Measurements from ENCODE around the gene ZNF862. TPM values are rescaled to one million over a fixed set of nuclear protein-coding genes. Genes with fewer than 3 reads are reported as not detected.
A peak's percentile ranks its signal among the peaks of the same experiment; 100 is the strongest.

Gene ZNF862
- total RNA-seq, 2 donors from 2014 or later = 8.3 to 15.6 TPM

DNA sequence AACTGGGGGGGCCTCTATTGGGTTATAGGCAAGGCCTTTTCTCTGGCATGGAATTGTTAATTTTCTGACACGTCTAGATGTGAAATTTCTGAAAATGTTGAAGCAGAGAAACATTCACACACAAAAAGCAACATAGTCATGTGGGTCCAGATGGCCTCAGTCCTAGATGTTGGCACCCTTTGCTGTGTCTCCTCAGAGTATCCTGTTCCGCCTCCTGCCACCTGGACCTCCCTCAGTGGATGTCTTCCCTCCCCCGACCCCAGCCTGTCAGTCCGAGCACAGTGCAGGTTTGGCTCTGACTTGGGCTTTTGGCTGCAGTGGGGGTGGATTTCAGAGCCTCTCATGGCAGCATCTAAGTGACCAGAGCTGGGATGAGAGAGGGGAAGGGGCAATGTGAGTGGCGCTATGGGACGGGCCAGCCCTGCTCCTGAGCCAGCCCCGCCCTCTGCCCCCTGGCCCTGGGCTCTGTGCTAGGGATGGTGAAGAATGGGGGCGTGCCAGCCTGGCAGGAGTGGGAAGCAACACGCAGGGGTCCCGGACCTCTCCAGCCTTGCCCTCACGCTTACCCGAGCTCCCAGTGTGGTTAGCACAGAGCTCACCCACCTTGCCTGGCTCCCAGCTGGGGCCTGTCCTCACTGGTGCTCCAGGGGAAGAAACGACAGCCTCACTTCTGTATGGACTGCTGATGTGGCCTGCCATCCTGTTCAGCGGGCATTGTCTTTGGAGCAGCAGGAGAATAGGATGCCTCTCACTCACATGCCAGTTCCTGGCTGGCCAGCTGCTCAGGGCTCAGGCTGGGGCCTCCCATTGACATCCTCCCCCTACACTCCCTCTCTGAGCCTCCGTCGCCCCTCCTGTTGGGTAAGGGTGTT, 41.8 kb downstream of the ZNF862 start:
- Histone ChIP-seq H3K9me3 (ENCODE audit: control insufficient read depth, low read length) (no peaks in the 10 kb centered on the region), H3K4me3 (ENCODE audit: low read length) (no peak overlapping the region), H3K36me3 (ENCODE audit: control insufficient read depth, insufficient read depth, low read length) (no peaks in the 10 kb centered on the region), H3K27me3 (ENCODE audit: control insufficient read depth, insufficient read depth, low read length, poor library complexity, severe bottlenecking) (peaks cover 8% of the 10 kb centered on the region), H3K4me1 (ENCODE audit: control insufficient read depth, insufficient read depth, low read length) (no peaks in the 10 kb centered on the region), H3K9ac (ENCODE audit: extremely low read depth, low read length, poor library complexity, severe bottlenecking) (no peak overlapping the region), H3K27ac (ENCODE audit: low read depth, low read length) (no peak overlapping the region)
- peaks cover 12% of the 10 kb centered on the region for H3K27me3 Mint-ChIP-seq (ENCODE audit: insufficient read depth)
- TF ChIP-seq, protein P1, sequence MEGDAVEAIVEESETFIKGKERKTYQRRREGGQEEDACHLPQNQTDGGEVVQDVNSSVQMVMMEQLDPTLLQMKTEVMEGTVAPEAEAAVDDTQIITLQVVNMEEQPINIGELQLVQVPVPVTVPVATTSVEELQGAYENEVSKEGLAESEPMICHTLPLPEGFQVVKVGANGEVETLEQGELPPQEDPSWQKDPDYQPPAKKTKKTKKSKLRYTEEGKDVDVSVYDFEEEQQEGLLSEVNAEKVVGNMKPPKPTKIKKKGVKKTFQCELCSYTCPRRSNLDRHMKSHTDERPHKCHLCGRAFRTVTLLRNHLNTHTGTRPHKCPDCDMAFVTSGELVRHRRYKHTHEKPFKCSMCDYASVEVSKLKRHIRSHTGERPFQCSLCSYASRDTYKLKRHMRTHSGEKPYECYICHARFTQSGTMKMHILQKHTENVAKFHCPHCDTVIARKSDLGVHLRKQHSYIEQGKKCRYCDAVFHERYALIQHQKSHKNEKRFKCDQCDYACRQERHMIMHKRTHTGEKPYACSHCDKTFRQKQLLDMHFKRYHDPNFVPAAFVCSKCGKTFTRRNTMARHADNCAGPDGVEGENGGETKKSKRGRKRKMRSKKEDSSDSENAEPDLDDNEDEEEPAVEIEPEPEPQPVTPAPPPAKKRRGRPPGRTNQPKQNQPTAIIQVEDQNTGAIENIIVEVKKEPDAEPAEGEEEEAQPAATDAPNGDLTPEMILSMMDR (conservative IDR thresholded peaks at IDR 0.05) = no peak
- WGBS, 2 experiments (ENCODE audit: insufficient coverage in 1 of 2, insufficient read length in 1 of 2) = 90 to 95% methylated on average over 4 to 14 of the region's 16 CpGs
- H3K36me3 Mint-ChIP-seq (ENCODE audit: low read depth) = no peaks in the 10 kb centered on the region
- H3K4me3 Mint-ChIP-seq = no peak overlapping the region
- peak; percentile 22 for DNase-seq
- no peaks in the 10 kb centered on the region for H3K9me3 Mint-ChIP-seq
- peaks cover 12% of the 10 kb centered on the region for H3K4me1 Mint-ChIP-seq
- no peak overlapping the region for H3K27ac Mint-ChIP-seq

DNA sequence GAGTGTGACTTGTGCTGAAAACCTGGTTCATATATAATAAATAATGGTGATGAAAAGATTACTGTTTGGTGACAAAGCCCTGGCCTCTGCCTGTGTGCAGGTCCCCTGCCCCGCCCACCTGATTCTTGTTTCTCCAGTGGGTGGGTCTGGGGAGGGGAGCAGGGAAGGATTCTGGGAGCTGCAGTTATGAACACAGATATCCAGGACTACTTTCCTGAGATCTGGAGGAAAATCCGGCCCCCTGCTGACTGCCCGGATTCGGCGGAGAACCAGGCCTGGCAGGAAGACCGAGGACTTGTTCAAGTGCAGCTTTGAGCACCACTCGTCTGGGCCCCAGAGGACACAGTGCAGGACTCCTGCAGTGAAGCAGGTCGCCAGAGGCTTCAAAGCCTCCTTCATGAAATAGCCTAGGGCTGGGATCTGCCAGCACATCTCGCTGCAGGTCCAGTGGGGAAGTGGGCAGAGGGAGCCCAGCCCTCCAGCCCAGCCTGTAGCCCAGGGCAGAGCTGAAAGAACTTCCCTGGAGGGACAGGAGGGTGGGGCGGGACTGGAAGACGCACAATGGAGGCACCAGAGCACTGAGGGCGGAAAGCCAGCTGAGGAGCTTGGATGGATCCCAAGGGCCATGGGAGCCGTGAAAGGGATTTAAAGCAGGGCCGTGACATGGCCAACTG, 42.6 kb downstream of the ZNF862 start:
- H3K4me1 ChIP-seq (ENCODE audit: control insufficient read depth, insufficient read depth, low read length) = peaks cover 6% of the 10 kb centered on the region
- no peak overlapping the region for H3K9ac ChIP-seq (ENCODE audit: extremely low read depth, low read length, poor library complexity, severe bottlenecking)
- 86 to 90% methylated on average over 8 to 14 of the region's 14 CpGs for WGBS, 2 experiments (ENCODE audit: insufficient coverage in 1 of 2, insufficient read length in 1 of 2)
- no peaks in the 10 kb centered on the region for H3K36me3 ChIP-seq (ENCODE audit: control insufficient read depth, insufficient read depth, low read length)
- no peak overlapping the region for H3K4me3 ChIP-seq (ENCODE audit: low read length)
- H3K27me3 Mint-ChIP-seq (ENCODE audit: insufficient read depth) = peaks cover 4% of the 10 kb centered on the region
- DNase-seq = peak; percentile 30
- no peaks in the 10 kb centered on the region for H3K27me3 ChIP-seq (ENCODE audit: control insufficient read depth, insufficient read depth, low read length, poor library complexity, severe bottlenecking)
- no peaks in the 10 kb centered on the region for H3K9me3 Mint-ChIP-seq
- H3K4me3 Mint-ChIP-seq = no peak overlapping the region
- H3K9me3 ChIP-seq (ENCODE audit: control insufficient read depth, low read length) = no peaks in the 10 kb centered on the region
- no peak overlapping the region for H3K27ac Mint-ChIP-seq
- H3K36me3 Mint-ChIP-seq (ENCODE audit: low read depth) = no peaks in the 10 kb centered on the region
- no peak overlapping the region for H3K27ac ChIP-seq (ENCODE audit: low read depth, low read length)
- TF ChIP-seq, protein P1 (conservative IDR thresholded peaks at IDR 0.05) = no peak
- H3K4me1 Mint-ChIP-seq = peaks cover 16% of the 10 kb centered on the region

DNA sequence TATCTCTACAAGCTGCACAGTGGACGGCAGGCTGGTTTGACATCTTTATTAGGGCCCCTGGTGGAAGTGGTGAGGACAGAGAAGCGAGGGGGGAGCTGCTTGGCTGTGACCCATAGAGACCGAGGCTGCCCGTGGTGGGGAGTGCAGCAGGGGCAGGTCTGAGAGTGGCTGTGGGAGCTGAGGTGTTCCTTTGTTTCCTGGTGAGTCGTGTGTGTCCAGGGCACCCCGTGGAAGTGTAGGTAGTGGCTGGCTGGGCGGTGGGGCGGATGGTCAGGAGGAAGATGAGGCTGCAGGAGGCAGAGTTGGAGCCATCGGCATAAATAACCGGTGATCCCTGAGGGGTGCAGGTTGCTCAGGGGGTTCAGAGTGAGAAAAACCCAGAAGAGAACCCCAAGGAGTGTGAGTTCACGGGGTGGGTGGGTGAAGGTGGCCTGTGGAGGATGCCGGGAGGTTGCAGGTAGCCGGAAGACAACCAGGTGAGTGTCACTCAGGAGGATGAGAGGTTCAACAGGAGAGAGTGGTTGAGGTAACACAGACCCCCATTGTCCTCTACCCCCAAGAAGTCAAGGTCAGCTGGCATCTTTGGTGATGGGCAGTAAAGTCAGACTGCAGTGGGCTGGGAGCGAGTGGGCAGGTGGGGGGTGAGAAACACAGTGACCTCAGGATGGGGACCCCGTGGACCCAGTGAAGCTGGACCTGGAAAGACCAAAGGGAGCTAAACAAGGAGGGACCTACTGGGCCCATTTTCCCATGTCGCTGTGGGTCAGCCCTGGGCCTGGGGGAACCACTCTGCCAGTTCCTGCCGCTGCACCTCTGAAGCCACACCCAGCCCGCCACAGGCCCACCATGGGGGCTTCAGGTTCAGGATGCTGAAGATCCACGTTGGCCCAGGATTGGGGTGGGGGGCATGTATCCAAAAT, 43.4 kb downstream of the ZNF862 start:
- peak; percentile 24 for DNase-seq
- peaks cover 16% of the 10 kb centered on the region for H3K4me1 Mint-ChIP-seq
- no peaks in the 10 kb centered on the region for H3K9me3 Mint-ChIP-seq
- H3K36me3 Mint-ChIP-seq (ENCODE audit: low read depth) = no peaks in the 10 kb centered on the region
- TF ChIP-seq, protein P1 (conservative IDR thresholded peaks at IDR 0.05) = no peak
- H3K9me3 ChIP-seq (ENCODE audit: control insufficient read depth, low read length) = no peaks in the 10 kb centered on the region
- peaks cover 6% of the 10 kb centered on the region for H3K4me1 ChIP-seq (ENCODE audit: control insufficient read depth, insufficient read depth, low read length)
- H3K36me3 ChIP-seq (ENCODE audit: control insufficient read depth, insufficient read depth, low read length) = no peaks in the 10 kb centered on the region
- H3K27ac ChIP-seq (ENCODE audit: low read depth, low read length) = no peak overlapping the region
- no peaks in the 10 kb centered on the region for H3K27me3 Mint-ChIP-seq (ENCODE audit: insufficient read depth)
- H3K27me3 ChIP-seq (ENCODE audit: control insufficient read depth, insufficient read depth, low read length, poor library complexity, severe bottlenecking) = no peaks in the 10 kb centered on the region
- no peak overlapping the region for H3K4me3 Mint-ChIP-seq
- no peak overlapping the region for H3K9ac ChIP-seq (ENCODE audit: extremely low read depth, low read length, poor library complexity, severe bottlenecking)
- WGBS, 2 experiments (ENCODE audit: insufficient coverage in 1 of 2, insufficient read length in 1 of 2) = 92 to 100% methylated on average over 7 to 19 of the region's 19 CpGs
- no peak overlapping the region for H3K27ac Mint-ChIP-seq
- no peak overlapping the region for H3K4me3 ChIP-seq (ENCODE audit: low read length)

Measured in endodermal cell (in vitro differentiated cells).